T-helper 1 cell (primary cell): ENCODE data around the gene RIPOR2.
"Not testable (repeated sequence)": the region's sequence is repeated elsewhere in the genome, so short reads cannot be mapped to it uniquely, and the experiment has no call there.

Source experiments
- DNase-seq, 5 donors: peaks; one replicate each; pipeline ENCODE4 v3.0.0-alpha.2; 2012 to 2020

Gene RIPOR2

GRCh38 chr6:24924580-24925356 is 11.0 kb downstream of the RIPOR2 start:
- DNase-seq = no peak

- DNase-seq = peak in 1 of 5 donors; percentile 67
These were observed 11.8 kb downstream of the RIPOR2 start for GRCh38 chr6:24923885-24924401.

GRCh38 chr6:24922814-24923213 is 12.9 kb downstream of the RIPOR2 start:
- no peak for DNase-seq

- peak in 1 of 5 donors; percentile 61 for DNase-seq
These were observed 13.6 kb downstream of the RIPOR2 start for GRCh38 chr6:24922170-24922569.

- no peak for DNase-seq
These were observed 15.6 kb downstream of the RIPOR2 start for GRCh38 chr6:24920136-24920535.

GRCh38 chr6:24919056-24919892 is 16.5 kb downstream of the RIPOR2 start:
- no peak for DNase-seq

- DNase-seq = no peak
These were observed 17.1 kb downstream of the RIPOR2 start for GRCh38 chr6:24918641-24919055.

- DNase-seq = no peak
These were observed 19.3 kb downstream of the RIPOR2 start for GRCh38 chr6:24916496-24916895.

- no peak for DNase-seq
These were observed 20.1 kb downstream of the RIPOR2 start for GRCh38 chr6:24915641-24916040.

GRCh38 chr6:24914082-24914481 is 21.7 kb downstream of the RIPOR2 start:
- not testable (repeated sequence) for DNase-seq

- no peak for DNase-seq
These were observed 23.9 kb downstream of the RIPOR2 start for GRCh38 chr6:24911796-24912382.

- peak; percentile 26 to 55 (median 37) for DNase-seq
These were observed 24.6 kb downstream of the RIPOR2 start for GRCh38 chr6:24910961-24911725.

- DNase-seq = peak in 1 of 5 donors; percentile 48
These were observed 25.3 kb downstream of the RIPOR2 start for GRCh38 chr6:24910331-24910960.

- DNase-seq = peak in 1 of 5 donors; percentile 32
These were observed 26.2 kb downstream of the RIPOR2 start for GRCh38 chr6:24909241-24910216.

- DNase-seq = no peak
These were observed 27.1 kb downstream of the RIPOR2 start for GRCh38 chr6:24908650-24909035.

- no peak for DNase-seq
These were observed 27.7 kb downstream of the RIPOR2 start for GRCh38 chr6:24907919-24908649.

GRCh38 chr6:24906314-24906713 is 29.4 kb downstream of the RIPOR2 start:
- DNase-seq = no peak

- DNase-seq = no peak
These were observed 30.3 kb downstream of the RIPOR2 start for GRCh38 chr6:24905483-24905882.

GRCh38 chr6:24903681-24904080 is 32.1 kb downstream of the RIPOR2 start:
- DNase-seq = no peak

- DNase-seq = no peak
These were observed 33.0 kb downstream of the RIPOR2 start for GRCh38 chr6:24902782-24903181.
